ENCODE results near the gene TIRAP. TPM values are rescaled to one million over a fixed set of nuclear protein-coding genes. Genes with fewer than 3 reads are reported as not detected.

Gene TIRAP
- polyA plus RNA-seq, 1 of the 3 experiments (the other 2 are of a cell fraction), result 5.5 TPM

- no peak for TF ChIP-seq POLR2AphosphoS5 (IDR thresholded peaks at IDR 0.05; ENCODE audit: low read depth, low read length)
- TF ChIP-seq USF1 (IDR thresholded peaks at IDR 0.05; ENCODE audit: borderline replicate concordance, low read depth), result no peak
- no peak for TF ChIP-seq TCF12 (IDR thresholded peaks at IDR 0.05)
- TF ChIP-seq PBX3 (IDR thresholded peaks at IDR 0.05), result no peak
- TF ChIP-seq ELF1 (IDR thresholded peaks at IDR 0.05), result no peak
- no peak for TF ChIP-seq FOSL2 (IDR thresholded peaks at IDR 0.05; ENCODE audit: borderline replicate concordance, low read depth)
- no peak for TF ChIP-seq FOXM1 (IDR thresholded peaks at IDR 0.05; ENCODE audit: low read depth)
- no peak for TF ChIP-seq TAF1 (IDR thresholded peaks at IDR 0.05; ENCODE audit: borderline replicate concordance, low read depth, low read length)
- TF ChIP-seq GABPA (IDR thresholded peaks at IDR 0.05; ENCODE audit: low read depth), result no peak
- no peak for TF ChIP-seq YY1 (IDR thresholded peaks at IDR 0.05; ENCODE audit: low read depth)
- no peak for TF ChIP-seq FOXJ3 (CRISPR knock-in tag; IDR thresholded peaks at IDR 0.05)
- TF ChIP-seq RAD21 (IDR thresholded peaks at IDR 0.05; ENCODE audit: low read length), result no peak
- TF ChIP-seq GATA2 (CRISPR knock-in tag; IDR thresholded peaks at IDR 0.05), result no peak
- TF ChIP-seq EP300 (IDR thresholded peaks at IDR 0.05; ENCODE audit: borderline replicate concordance in 1 of 2, low read depth in 1 of 2, low read length in 1 of 2), result no peak
- TF ChIP-seq, protein P1, sequence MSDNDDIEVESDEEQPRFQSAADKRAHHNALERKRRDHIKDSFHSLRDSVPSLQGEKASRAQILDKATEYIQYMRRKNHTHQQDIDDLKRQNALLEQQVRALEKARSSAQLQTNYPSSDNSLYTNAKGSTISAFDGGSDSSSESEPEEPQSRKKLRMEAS (IDR thresholded peaks at IDR 0.05; ENCODE audit: low read depth), result no peak
- no peak for TF ChIP-seq SMC3 (IDR thresholded peaks at IDR 0.05; ENCODE audit: low read depth, low read length)
- no peak for TF ChIP-seq NRF1 (IDR thresholded peaks at IDR 0.05; ENCODE audit: low read depth, low read length)
- no peak for TF ChIP-seq CTCF (IDR thresholded peaks at IDR 0.05)
- TF ChIP-seq USF2 (IDR thresholded peaks at IDR 0.05; ENCODE audit: borderline replicate concordance, low read depth, low read length), result no peak
- TF ChIP-seq MXI1 (IDR thresholded peaks at IDR 0.05; ENCODE audit: low read depth, low read length), result no peak
- H2AFZ ChIP-seq (ENCODE audit: low read depth), result no peak overlapping the region
- H3F3A ChIP-seq (replicated peaks; ENCODE audit: insufficient read depth), result peaks cover 5% of the 10 kb centered on the region
- H3K9me2 ChIP-seq, result no peaks in the 10 kb centered on the region
- 93% methylated on average over 6 of the region's 11 CpGs for WGBS (ENCODE audit: low lambda C conversion rate)
- H3K9me3 ChIP-seq, result no peaks in the 10 kb centered on the region
- no peaks in the 10 kb centered on the region for H4K20me1 ChIP-seq (ENCODE audit: insufficient read depth)
- no peak for DNase-seq
- POLR2A ChIA-PET, result no interaction called here
- no peak overlapping the region for H3K4me3 ChIP-seq (ENCODE audit: low read depth in 2 of 2, low read length in 1 of 2)
- no peak overlapping the region for H3K4me2 ChIP-seq
- H3K36me3 ChIP-seq (replicated peaks in 1 of 2; ENCODE audit: control insufficient read depth in 1 of 2, insufficient read depth in 2 of 2, low read length in 1 of 2), result peaks cover 16 to 42% of the 10 kb centered on the region in 2 experiments
- H3K9ac ChIP-seq, result no peak overlapping the region
- peaks cover 0 to 9% of the 10 kb centered on the region in 2 experiments; a peak in 1 of 4 replicates for H3K4me1 ChIP-seq (ENCODE audit: control insufficient read depth in 1 of 2, insufficient read depth in 2 of 2, low read depth in 1 of 2, low read length in 1 of 2)
- no peak overlapping the region for H3K27ac ChIP-seq (ENCODE audit: low read depth in 2 of 2, low read length in 1 of 2)
- no peaks in the 10 kb centered on the region for H3K27me3 ChIP-seq (ENCODE audit: insufficient read depth)
- H3K79me2 ChIP-seq (ENCODE audit: insufficient read depth), result no peaks in the 10 kb centered on the region
- CTCF ChIA-PET, result no interaction called here
Measured at GRCh38 chr11:126277322-126277721, 5.6 kb upstream of the TIRAP start.
